M059J (cell line): ENCODE measurements around the gene NEAT1. TPM values are rescaled to one million over a fixed set of nuclear protein-coding genes. Genes with fewer than 3 reads are reported as not detected.
A peak's percentile ranks its signal among the peaks of the same experiment; 100 is the strongest.

Experiments
- DNase-seq: peaks from one replicate; pipeline ENCODE4 v3.0.0-alpha.2; 2012; ENCODE audit warnings: low read depth
- total RNA-seq: library from RNA; depleted of rRNA; stranded (reverse); fragments of >200 nt; shearing (Covaris generic); gene quantifications from 2 replicates; pipeline ENCODE4 v1.2.3, GENCODE V29; 2014; rRNA removed

The NEAT1 gene
- total RNA-seq = 3.9 and 6.5 TPM in 2 replicates

GRCh38 chr11:65422633-65423515 is at the start of gene NEAT1:
TSS of gene NEAT1 (plus strand) at chr11:65422798.
- DNase-seq = peak; percentile 92

GRCh38 chr11:65373839-65374580 is 48.6 kb upstream of the NEAT1 start:
- no peak for DNase-seq

GRCh38 chr11:65375012-65375411 is 47.6 kb upstream of the NEAT1 start:
- no peak for DNase-seq

GRCh38 chr11:65376138-65376713 is 46.4 kb upstream of the NEAT1 start:
- no peak for DNase-seq

- no peak for DNase-seq
Observed at GRCh38 chr11:65377036-65377435, 45.6 kb upstream of the NEAT1 start.

- DNase-seq = no peak
Observed at GRCh38 chr11:65377777-65378176, 44.8 kb upstream of the NEAT1 start.

- DNase-seq = no peak
Observed at GRCh38 chr11:65378208-65378927, 44.2 kb upstream of the NEAT1 start.

GRCh38 chr11:65378928-65379638 is 43.5 kb upstream of the NEAT1 start:
- DNase-seq = no peak

GRCh38 chr11:65379698-65380459 is 42.7 kb upstream of the NEAT1 start:
- DNase-seq = no peak

- no peak for DNase-seq
Observed at GRCh38 chr11:65380460-65381119, 42.0 kb upstream of the NEAT1 start.

- peak; percentile 91 for DNase-seq
Observed at GRCh38 chr11:65381716-65382032, 40.9 kb upstream of the NEAT1 start.

GRCh38 chr11:65382033-65382803 is 40.4 kb upstream of the NEAT1 start, which contains the start of gene SLC25A45:
TSS of gene SLC25A45 (minus strand) at chr11:65382646. CDS start at chr11:65381951, 695 bp downstream.
- DNase-seq = peak; percentile 99

- DNase-seq = no peak
Observed at GRCh38 chr11:65382804-65383368, 39.7 kb upstream of the NEAT1 start.

- DNase-seq = no peak
Observed at GRCh38 chr11:65383778-65384177, 38.8 kb upstream of the NEAT1 start.

GRCh38 chr11:65384301-65384889 is 38.2 kb upstream of the NEAT1 start:
- DNase-seq = peak; percentile 77

GRCh38 chr11:65386307-65387140 is 36.1 kb upstream of the NEAT1 start, which contains the start of gene FRMD8:
TSS of gene FRMD8 (plus strand) at chr11:65386637. CDS start at chr11:65387037, 400 bp downstream.
- DNase-seq = peak; percentile 83

- no peak for DNase-seq
Observed at GRCh38 chr11:65388731-65389130, 33.9 kb upstream of the NEAT1 start.
